ENCODE results near the gene FUOM.

GRCh38 chr10:133403359-133403758, 45.5 kb upstream of the FUOM start:
- TF ChIP-seq HDAC1 (IDR thresholded peaks at IDR 0.05): no peak
- no peak for TF ChIP-seq LARP7 (IDR thresholded peaks at IDR 0.05)
- TF ChIP-seq ZNF79 (CRISPR knock-in tag; IDR thresholded peaks at IDR 0.05; ENCODE audit: low read depth): no peak
- no peak for TF ChIP-seq SRF (CRISPR knock-in tag; IDR thresholded peaks at IDR 0.05)
- TF ChIP-seq POLR2A (conservative IDR thresholded peaks at IDR 0.05): no peak
- TF ChIP-seq CTCF (IDR thresholded peaks at IDR 0.05 in 2 of 3, conservative IDR thresholded peaks at IDR 0.05 in 1 of 3; ENCODE audit: insufficient read depth in 2 of 3, low read depth in 1 of 3, low read length in 3 of 3): no peak
- no peak for TF ChIP-seq POLR3A (IDR thresholded peaks at IDR 0.05; ENCODE audit: borderline replicate concordance, extremely low read depth, insufficient read depth, insufficient read length)
- no peak for TF ChIP-seq ATF2 (CRISPR knock-in tag; IDR thresholded peaks at IDR 0.05)
- TF ChIP-seq EP300 (IDR thresholded peaks at IDR 0.05; ENCODE audit: low read length): no peak
- TF ChIP-seq ARID4B (CRISPR knock-in tag; IDR thresholded peaks at IDR 0.05): no peak

All from K562 (cell line).